ENCODE results near the gene ARGLU1.

The ARGLU1 gene

DNA sequence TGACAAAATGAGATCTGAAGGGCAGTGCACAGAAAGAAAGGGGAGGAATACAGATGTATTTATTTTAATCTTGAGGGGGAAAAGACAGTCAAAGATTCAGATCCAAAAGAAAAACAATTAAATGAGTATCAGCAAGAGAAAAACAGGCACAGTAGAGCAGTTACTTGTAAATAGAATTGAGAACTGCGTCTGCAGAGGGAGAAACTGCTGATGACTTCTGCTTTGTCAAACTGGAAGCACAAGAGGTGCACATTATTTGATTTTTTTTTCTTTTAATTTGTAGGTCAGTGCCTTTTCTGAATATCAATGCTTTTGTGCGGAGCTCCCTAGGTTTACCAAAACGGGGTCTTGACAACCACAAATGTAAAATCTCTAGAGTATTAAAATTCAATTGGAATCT is 69.8 kb downstream of the ARGLU1 start:
- DNase-seq, result no peak

DNA sequence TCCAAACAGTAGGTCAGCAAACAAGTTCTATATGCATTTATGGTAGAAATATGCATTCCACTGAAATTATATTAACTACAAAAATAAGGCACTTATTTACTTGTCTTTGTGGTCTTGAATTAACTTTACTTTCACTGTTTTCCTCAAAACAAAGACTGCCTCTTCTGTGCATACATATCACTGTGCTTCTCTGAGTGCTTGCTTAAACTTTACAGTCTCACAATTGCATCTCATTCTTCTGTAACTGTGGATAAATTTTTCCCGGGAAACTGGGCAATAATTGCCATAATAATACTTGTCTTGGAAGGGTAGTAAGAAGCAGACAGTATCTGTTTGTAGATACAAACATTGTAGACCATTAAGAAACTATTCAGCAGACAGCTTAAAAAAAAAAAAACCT is 70.9 kb downstream of the ARGLU1 start:
- no peak for DNase-seq

DNA sequence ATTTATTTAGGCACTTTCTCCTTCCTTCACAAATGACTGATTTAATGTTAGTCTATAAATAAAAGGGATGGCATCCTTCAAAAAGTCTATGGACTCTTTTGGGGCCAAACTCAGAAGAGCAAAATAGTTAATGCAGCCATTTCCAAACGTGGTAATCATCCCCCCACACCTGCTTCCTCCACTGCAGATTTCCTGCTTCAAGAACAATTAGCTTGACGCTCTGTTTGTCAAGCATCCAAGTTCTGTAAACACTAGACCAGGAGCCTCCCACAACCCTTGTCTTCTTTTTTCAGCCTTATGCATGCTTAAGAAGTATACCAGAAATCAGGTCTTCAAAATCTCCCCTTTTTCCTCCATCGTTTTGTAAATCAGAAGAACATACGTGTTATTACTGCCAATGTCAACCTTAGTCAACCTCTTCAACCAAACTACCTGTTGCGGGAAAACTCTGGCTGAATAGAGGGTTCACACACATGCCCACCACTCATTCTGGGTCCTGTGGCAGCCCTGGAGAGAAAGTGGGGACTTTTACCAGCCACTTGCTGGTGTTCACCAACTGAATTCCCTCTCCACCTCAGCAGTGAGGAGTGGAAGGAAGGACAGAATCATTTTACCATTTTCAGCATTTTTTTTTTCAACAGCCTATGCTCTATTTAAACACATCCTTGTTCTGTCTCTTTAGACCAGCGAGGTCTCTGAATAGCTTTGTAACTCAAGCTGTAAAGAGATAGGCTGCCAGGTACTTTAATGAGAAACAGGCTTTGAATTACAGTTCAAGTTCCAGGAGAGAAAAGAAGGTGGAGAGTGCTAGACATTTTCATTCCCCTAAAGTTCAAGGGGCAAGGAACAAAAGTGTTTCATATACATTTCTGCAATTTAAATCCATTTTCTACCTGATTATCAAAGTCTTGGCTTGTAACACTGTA is 71.6 kb downstream of the ARGLU1 start:
- no peak for DNase-seq

- DNase-seq, result no peak
These were observed 73.0 kb downstream of the ARGLU1 start for GRCh38 chr13:106494936-106495335.

GRCh38 chr13:106494506-106494905 is 73.4 kb downstream of the ARGLU1 start:
- no peak for DNase-seq

- no peak for DNase-seq
These were observed 74.3 kb downstream of the ARGLU1 start for GRCh38 chr13:106493533-106494220.

DNA sequence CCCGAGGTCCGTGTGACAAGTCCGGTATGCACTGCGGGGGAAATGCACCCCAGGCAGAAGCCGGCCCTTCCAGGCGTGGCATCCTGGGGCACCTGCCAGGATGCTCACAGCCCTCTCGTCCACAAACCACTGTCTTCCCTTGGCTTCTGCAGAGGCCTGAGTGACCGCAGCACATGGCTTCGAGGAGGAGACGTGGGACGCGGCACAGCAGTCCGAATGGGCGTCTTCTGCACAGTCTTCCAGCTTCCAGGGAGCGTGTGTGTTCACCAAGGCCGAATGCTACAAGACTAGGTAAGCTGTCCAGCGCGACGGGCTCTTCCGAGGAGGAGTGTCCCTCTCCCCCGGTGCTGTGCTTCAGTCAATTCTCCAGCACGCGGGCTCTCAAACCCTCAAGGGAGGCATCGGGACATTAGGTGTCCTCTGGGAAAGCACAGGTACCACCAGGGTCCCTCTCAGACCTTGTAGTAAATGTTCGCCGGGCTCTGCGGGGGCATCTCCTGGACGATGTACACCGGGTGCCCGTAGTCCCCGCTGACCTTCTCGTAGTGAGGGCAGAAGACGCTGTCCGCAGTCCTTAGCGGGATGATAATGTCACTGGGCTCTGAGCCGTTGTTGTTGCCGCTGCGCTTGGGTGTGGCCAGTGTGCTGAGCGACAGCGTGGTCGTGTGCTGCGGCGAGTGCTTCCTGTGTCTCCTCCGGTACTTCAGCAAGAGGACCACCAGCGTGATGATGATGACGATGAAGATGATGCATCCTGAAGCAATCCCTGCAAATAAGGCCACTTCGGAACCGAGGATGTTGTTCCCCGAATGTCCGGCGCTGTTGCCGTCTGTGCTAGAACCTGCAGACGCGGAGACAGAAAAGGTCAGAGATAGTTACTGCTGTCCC is 75.1 kb downstream of the ARGLU1 start:
- no peak for DNase-seq

DNA sequence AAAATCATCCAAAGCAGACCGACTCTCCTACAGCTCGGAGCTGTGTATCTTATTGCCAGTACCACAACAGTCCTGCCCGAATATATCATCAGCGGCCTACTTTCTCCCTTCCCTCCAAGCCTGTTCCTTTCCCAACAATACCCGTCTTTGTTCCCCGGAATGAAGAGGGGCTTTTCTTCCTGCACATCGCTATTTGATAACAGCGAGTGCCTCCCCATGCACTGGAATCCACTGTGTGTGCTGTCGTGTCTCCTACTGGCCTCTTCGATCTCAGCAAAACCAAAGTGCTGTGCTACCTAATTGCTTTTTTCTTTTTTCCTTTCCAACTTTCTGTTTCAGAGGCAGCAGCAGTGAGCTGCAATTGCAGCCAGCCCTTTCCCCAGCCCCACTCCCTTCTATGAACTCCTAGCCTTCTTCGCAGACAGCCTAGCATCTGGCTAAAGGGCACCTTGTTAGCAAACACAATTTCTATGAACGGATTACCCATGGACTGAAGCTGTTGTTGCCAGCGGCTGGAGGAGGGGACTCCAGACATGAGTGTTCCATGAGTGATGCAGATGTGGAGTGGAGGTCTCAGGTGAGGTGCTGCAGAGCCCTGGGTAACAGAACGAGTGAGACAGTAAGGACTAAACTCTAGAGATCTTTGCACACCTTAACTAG is 75.9 kb downstream of the ARGLU1 start:
- DNase-seq, result no peak
